Skin epidermis (tissue), 12 donors: ENCODE results near the gene GADD45GIP1.
"Not testable (repeated sequence)": the region's sequence is repeated elsewhere in the genome, so short reads cannot be mapped to it uniquely, and the experiment has no call there.

Source experiments
- H3K27ac ChIP-seq, 21 experiments: fragments of 200-600 bp; sonication (generic) in 11 of 21; one replicate each; pipeline ENCODE4 v1.5.0; 2020; ENCODE audit warnings: mild to moderate bottlenecking in 3 of 21, inconsistent platforms in 2 of 21, moderate library complexity in 2 of 21
- H3K4me3 ChIP-seq, 7 experiments: fragments of 200-600 bp; sonication (generic) in 2 of 7; one replicate each; pipeline ENCODE4 v1.5.0; 2020; ENCODE audit warnings: inconsistent platforms in 2 of 7, mild to moderate bottlenecking in 2 of 7, moderate library complexity in 1 of 7

Gene GADD45GIP1

GRCh38 chr19:12967907-12968306 lies 10.9 kb upstream of the GADD45GIP1 start:
- Histone ChIP-seq H3K27ac (no peak overlapping the region), H3K4me3 (no peak overlapping the region)

- H3K4me3 ChIP-seq, result peak overlapping the region in 4 of 7 experiments; percentile 28 to 37 (median 29)
- peak overlapping the region in 6 of 21 experiments; percentile 3 to 43 (median 21) for H3K27ac ChIP-seq
Observed at GRCh38 chr19:12965812-12966135, 8.8 kb upstream of the GADD45GIP1 start.

- Histone ChIP-seq H3K4me3 (peak overlapping the region; percentile 24 to 37 (median 28)), H3K27ac (peak overlapping the region in 9 of 21 experiments; percentile 3 to 58 (median 36))
Observed at GRCh38 chr19:12965017-12965811, 8.2 kb upstream of the GADD45GIP1 start.

- no peak overlapping the region for H3K4me3 ChIP-seq
- no peak overlapping the region for H3K27ac ChIP-seq
Observed at GRCh38 chr19:12959481-12959880, 2.5 kb upstream of the GADD45GIP1 start.

- H3K27ac ChIP-seq, result peak overlapping the region; percentile 71 to 96 (median 93)
Observed at GRCh38 chr19:12957389-12957952, 448 bp upstream of the GADD45GIP1 start.

GRCh38 chr19:12955996-12956395 lies 1.0 kb downstream of the GADD45GIP1 start:
- Histone ChIP-seq H3K4me3 (peak overlapping the region; percentile 55 to 100 (median 83)), H3K27ac (peak overlapping the region in 16 of 21 experiments; percentile 17 to 96 (median 93))

More at GRCh38 chr19:12957389-12957952, 448 bp upstream of the GADD45GIP1 start:
- H3K4me3 ChIP-seq, result peak overlapping the region; percentile 55 to 100 (median 83)

GRCh38 chr19:12955575-12955974 lies 1.4 kb downstream of the GADD45GIP1 start:
- H3K4me3 ChIP-seq, result peak overlapping the region in 2 of 7 experiments; percentile 55 to 77
- H3K27ac ChIP-seq, result peak overlapping the region in 9 of 21 experiments; percentile 17 to 96 (median 94)

GRCh38 chr19:12954612-12954962 lies 2.4 kb downstream of the GADD45GIP1 start:
- Histone ChIP-seq H3K27ac (peak overlapping the region in 11 of 21 experiments; percentile 41 to 95 (median 65)), H3K4me3 (no peak overlapping the region)

- Histone ChIP-seq H3K27ac (peak overlapping the region in 14 of 21 experiments; percentile 33 to 95 (median 63)), H3K4me3 (no peak overlapping the region)
Observed at GRCh38 chr19:12953799-12954611, 3.0 kb downstream of the GADD45GIP1 start.

GRCh38 chr19:12953138-12953798 lies 3.8 kb downstream of the GADD45GIP1 start:
- Histone ChIP-seq H3K27ac (peak overlapping the region in 16 of 21 experiments; percentile 28 to 95 (median 52)), H3K4me3 (no peak overlapping the region)

GRCh38 chr19:12952488-12953137 lies 4.4 kb downstream of the GADD45GIP1 start:
- no peak overlapping the region for H3K4me3 ChIP-seq
- peak overlapping the region in 15 of 21 experiments; percentile 30 to 95 (median 56) for H3K27ac ChIP-seq

GRCh38 chr19:12952050-12952449 lies 5.0 kb downstream of the GADD45GIP1 start:
- H3K27ac ChIP-seq, result peak overlapping the region in 13 of 21 experiments; percentile 28 to 95 (median 56)
- not testable (repeated sequence) for H3K4me3 ChIP-seq

- H3K4me3 ChIP-seq, result no peak overlapping the region
- H3K27ac ChIP-seq, result peak overlapping the region in 2 of 21 experiments; percentile 4 to 39
Observed at GRCh38 chr19:12949363-12950283, 7.4 kb downstream of the GADD45GIP1 start.

GRCh38 chr19:12948612-12949362 lies 8.2 kb downstream of the GADD45GIP1 start:
- no peak overlapping the region for H3K4me3 ChIP-seq
- H3K27ac ChIP-seq, result peak overlapping the region in 4 of 21 experiments; percentile 4 to 39 (median 18)

- no peak overlapping the region for H3K4me3 ChIP-seq
- peak overlapping the region in 4 of 21 experiments; percentile 5 to 37 (median 33) for H3K27ac ChIP-seq
Observed at GRCh38 chr19:12947702-12948611, 9.1 kb downstream of the GADD45GIP1 start.
